Measurements from ENCODE around the gene DYDC2.
"Not testable (repeated sequence)": the region's sequence is repeated elsewhere in the genome, so short reads cannot be mapped to it uniquely, and the experiment has no call there.

DYDC2 gene

GRCh38 chr10:80356563-80356988, at the start of gene DYDC2, which contains the start of gene DYDC1:
Gene DYDC2, plus strand, starts transcription at chr10:80356781. Its CDS starts 5,663 bp downstream, at chr10:80362444.
Gene DYDC1, minus strand, starts transcription at chr10:80356755. Its CDS starts 4,154 bp downstream, at chr10:80352601.
- peak; percentile 84 for DNase-seq

GRCh38 chr10:80313523-80313922, 43.1 kb upstream of the DYDC2 start:
- no peak for DNase-seq

GRCh38 chr10:80315391-80315790, 41.2 kb upstream of the DYDC2 start:
- no peak for DNase-seq

- no peak for DNase-seq
Observed at GRCh38 chr10:80318742-80319141, 37.8 kb upstream of the DYDC2 start.

GRCh38 chr10:80319318-80319717, 37.3 kb upstream of the DYDC2 start:
- DNase-seq = no peak

- DNase-seq = no peak
Observed at GRCh38 chr10:80319725-80320290, 36.8 kb upstream of the DYDC2 start.

- no peak for DNase-seq
Observed at GRCh38 chr10:80320377-80320776, 36.2 kb upstream of the DYDC2 start.

GRCh38 chr10:80321183-80321582, 35.4 kb upstream of the DYDC2 start:
- DNase-seq = no peak

GRCh38 chr10:80322158-80322557, 34.4 kb upstream of the DYDC2 start:
- DNase-seq = no peak

GRCh38 chr10:80322711-80323110, 33.9 kb upstream of the DYDC2 start:
- no peak for DNase-seq

- no peak for DNase-seq
Observed at GRCh38 chr10:80323311-80323710, 33.3 kb upstream of the DYDC2 start.

GRCh38 chr10:80324086-80324485, 32.5 kb upstream of the DYDC2 start:
- no peak for DNase-seq

GRCh38 chr10:80324891-80325364, 31.7 kb upstream of the DYDC2 start:
- no peak for DNase-seq

GRCh38 chr10:80333983-80334382, 22.6 kb upstream of the DYDC2 start:
- no peak for DNase-seq

GRCh38 chr10:80344276-80344675, 12.3 kb upstream of the DYDC2 start:
- no peak for DNase-seq

GRCh38 chr10:80344912-80345311, 11.7 kb upstream of the DYDC2 start:
- no peak for DNase-seq

GRCh38 chr10:80350251-80350650, 6.3 kb upstream of the DYDC2 start:
- DNase-seq = no peak

- no peak for DNase-seq
Observed at GRCh38 chr10:80351220-80351619, 5.4 kb upstream of the DYDC2 start.

- DNase-seq = peak; percentile 61
Observed at GRCh38 chr10:80356989-80357850, 639 bp downstream of the DYDC2 start.

- no peak for DNase-seq
Observed at GRCh38 chr10:80357851-80358125, 1.2 kb downstream of the DYDC2 start.

- not testable (repeated sequence) for DNase-seq
Observed at GRCh38 chr10:80358925-80359324, 2.3 kb downstream of the DYDC2 start.

- no peak for DNase-seq
Observed at GRCh38 chr10:80359644-80360043, 3.1 kb downstream of the DYDC2 start.

GRCh38 chr10:80365510-80365909, 8.9 kb downstream of the DYDC2 start:
- DNase-seq = no peak

GRCh38 chr10:80371467-80371866, 14.9 kb downstream of the DYDC2 start:
- peak; percentile 67 for DNase-seq
